GM18909 (cell line): ENCODE data around the gene SH3PXD2B.
"Not testable (repeated sequence)": the region's sequence is repeated elsewhere in the genome, so short reads cannot be mapped to it uniquely, and the experiment has no call there.

Experiments
- ATAC-seq: cut with Tn5 transposase; IDR thresholded peaks from one replicate; pipeline ENCODE4 v1.9.1; 2021; ENCODE audit warnings: mild to moderate bottlenecking; ENCODE audit not compliant: unreplicated experiment, poor library complexity

The SH3PXD2B gene

DNA sequence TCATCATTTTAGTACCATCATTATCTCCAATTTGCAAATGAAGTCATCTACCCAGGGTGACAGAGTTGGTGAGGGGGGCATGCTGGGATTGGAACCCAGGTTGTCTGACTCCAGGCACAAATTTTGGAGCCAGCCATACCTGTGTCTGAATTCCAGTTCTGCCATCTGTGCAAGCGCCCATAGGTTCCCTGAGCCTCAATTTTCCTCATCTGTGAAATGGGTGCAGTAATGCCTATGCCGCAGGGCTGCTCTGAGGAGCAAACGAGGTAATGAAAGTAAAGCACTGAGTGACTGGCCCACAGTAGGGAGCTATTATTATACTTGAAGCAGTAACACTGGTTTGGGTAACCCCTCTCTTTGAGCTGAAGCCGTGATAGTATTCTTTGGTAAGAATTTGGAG is 49.6 kb downstream of the SH3PXD2B start:
- no peak for ATAC-seq

- ATAC-seq: no peak
Observed at GRCh38 chr5:172403817-172404216, 50.5 kb downstream of the SH3PXD2B start.

GRCh38 chr5:172403189-172403796 is 51.0 kb downstream of the SH3PXD2B start:
- no peak for ATAC-seq

- no peak for ATAC-seq
Observed at GRCh38 chr5:172402531-172403188, 51.7 kb downstream of the SH3PXD2B start.

DNA sequence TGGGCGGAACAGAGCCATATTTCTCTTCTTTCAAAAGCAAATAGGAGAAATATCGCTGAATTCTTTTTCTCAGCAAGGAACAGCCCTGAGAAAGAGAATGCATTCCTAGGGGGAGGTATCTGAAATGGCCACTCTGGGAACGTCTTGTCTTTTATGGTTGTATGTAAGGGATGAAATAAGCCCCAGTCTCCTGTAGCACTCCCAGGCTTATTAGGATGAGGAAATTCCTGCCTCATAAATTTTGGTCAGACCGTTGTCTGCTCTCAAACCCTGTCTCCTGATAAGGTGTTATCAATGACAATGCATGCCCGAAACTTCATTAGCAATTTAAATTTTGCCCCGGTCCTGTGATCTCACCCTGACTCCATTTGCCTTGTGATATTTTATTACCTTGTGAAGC is 52.3 kb downstream of the SH3PXD2B start:
- not testable (repeated sequence) for ATAC-seq

DNA sequence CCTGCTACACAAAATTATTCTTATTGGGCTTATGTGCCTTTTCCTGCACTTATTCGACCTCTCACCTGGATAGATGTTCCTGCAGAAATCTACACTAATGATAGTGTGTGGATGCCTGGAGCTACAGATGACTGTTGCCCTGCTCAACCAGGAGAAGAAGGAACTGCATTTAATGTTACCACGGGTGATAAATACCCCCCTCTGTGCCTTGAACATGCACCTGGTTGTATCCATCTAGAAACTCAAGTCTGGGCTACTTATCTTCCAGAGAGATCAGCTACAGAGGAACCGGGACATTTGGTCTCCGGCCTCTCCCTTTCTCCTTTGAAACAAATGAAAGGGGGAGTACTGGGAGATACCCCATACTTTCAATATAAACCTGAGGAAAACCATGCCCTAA is 54.5 kb downstream of the SH3PXD2B start:
- ATAC-seq: no peak

GRCh38 chr5:172399336-172399735 is 55.0 kb downstream of the SH3PXD2B start:
- no peak for ATAC-seq

- not testable (repeated sequence) for ATAC-seq
Observed at GRCh38 chr5:172398645-172399044, 55.7 kb downstream of the SH3PXD2B start.

DNA sequence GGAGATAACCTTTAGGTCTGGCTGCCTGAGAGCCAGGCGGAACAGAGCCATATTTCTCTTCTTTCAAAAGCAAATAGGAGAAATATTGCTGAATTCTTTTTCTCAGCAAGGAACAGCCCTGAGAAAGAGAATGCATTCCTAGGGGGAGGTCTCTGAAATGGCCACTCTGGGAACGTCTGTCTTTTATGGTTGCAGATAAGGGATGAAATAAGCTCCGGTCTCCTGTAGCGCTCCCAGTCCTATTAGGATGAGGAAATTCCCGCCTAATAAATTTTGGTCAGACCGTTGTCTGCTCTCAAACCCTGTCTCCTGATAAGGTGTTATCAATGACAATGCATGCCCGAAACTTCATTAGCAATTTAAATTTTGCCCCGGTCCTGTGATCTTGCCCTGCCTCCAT is 57.3 kb downstream of the SH3PXD2B start:
- ATAC-seq: not testable (repeated sequence)

DNA sequence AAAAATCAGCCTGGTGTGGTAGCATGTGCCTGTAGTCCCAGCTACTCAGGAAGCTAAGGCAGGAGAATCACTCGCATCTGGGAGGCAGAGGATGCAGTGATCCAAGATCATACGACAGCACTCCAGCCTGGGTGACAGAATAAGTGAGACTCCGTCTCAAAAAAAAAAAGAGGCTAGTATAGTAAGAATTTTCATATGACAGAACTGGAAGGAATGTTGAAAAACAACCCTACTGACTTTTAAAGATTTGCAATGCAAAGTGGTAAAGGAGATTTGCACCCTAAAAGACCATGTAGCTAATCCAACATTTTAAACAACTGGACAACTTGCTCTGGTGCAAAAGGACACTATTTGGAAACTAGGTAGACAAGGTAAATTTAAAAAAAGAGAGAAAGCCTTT is 58.1 kb downstream of the SH3PXD2B start:
- no peak for ATAC-seq

DNA sequence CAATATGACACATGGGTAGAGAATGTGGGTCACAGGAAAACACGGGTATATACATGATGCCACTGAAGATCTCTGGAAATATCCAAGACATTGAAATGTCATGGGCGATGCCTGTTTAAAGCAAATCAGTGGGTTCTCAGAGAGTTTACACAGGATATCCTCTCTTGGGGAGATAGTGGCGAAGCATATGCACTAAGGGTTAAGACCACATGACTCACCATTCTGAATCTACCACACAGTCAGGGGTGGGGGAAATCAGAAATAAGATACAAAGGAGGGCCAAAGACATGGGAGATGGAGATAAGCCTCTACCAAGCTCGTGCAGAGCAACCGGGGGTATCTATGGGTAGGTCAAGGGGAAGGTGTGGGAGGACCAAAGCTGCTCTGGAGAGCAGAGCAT is 58.8 kb downstream of the SH3PXD2B start:
- ATAC-seq: no peak

GRCh38 chr5:172389578-172390112 is 64.7 kb downstream of the SH3PXD2B start:
- no peak for ATAC-seq

GRCh38 chr5:172388246-172388733 is 66.0 kb downstream of the SH3PXD2B start:
- ATAC-seq: no peak

DNA sequence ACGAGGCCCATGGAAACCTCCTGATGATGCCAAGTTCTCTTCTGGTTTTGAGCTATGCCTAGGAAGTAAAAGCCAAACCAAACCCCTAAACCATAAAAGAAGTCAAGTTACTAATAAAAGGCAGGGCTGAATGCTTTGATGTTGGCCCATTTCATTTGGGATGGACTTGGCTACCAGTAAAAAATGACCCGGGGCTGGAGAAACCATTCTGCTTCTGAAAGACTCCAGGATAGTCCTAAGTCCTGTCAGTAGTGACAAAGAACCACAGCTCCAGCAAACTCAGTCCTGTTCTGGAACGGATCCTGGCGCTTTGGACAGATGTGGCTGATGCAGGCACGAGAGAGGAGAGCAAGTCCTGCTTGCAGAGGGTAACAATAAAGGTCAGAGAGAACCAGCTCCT is 68.6 kb downstream of the SH3PXD2B start:
- ATAC-seq: no peak

DNA sequence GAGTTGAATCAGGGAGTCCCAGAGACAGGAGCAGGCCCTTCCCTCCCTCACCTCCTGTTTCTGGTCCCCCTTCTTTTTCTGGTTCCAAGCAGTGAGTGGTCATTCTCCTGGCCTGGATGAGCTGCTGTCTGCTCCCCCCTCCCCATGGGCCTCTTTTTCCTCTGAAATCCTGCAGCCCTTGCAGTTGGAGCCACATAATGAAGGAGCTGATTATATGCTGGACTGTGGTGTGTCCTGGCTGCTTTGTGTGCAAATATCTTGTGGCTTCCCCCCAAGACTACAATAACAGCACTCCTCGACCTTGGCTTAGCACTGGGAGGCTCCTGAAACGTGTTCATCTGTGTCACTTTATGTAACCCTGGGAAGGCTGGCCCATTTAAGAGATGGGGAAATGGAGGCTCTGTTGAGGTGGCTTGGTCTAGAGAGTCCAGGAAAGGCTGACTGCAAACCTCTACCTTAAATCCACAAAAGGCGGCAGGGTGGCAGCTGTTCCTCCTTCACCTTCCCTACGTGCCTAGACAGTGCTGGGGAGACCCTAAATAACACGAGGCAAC is 69.2 kb downstream of the SH3PXD2B start:
- ATAC-seq: no peak

- ATAC-seq: no peak
Observed at GRCh38 chr5:172383191-172383802, 71.0 kb downstream of the SH3PXD2B start.

GRCh38 chr5:172380987-172381643 is 73.2 kb downstream of the SH3PXD2B start:
- ATAC-seq: no peak

GRCh38 chr5:172380301-172380986 is 73.9 kb downstream of the SH3PXD2B start:
- ATAC-seq: no peak

DNA sequence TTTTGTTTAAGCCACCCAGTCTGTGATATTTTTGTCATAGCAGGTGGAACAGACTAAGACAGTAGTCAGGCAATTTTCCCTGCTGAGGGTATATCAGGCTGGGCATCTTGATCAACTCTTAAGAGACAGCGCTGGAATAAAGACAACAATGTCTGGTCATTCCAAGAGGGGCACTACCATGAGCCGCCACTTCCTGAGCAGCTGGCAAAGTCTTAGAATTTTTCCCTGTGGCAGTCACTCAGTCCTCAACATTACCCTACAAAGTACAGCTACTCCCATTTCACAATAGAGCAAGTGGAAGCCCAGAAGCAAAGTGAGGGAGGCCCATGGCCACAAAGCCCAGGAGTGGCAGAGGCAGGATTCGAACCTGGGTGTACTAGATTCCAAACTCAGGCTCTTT is 74.8 kb downstream of the SH3PXD2B start:
- no peak for ATAC-seq

DNA sequence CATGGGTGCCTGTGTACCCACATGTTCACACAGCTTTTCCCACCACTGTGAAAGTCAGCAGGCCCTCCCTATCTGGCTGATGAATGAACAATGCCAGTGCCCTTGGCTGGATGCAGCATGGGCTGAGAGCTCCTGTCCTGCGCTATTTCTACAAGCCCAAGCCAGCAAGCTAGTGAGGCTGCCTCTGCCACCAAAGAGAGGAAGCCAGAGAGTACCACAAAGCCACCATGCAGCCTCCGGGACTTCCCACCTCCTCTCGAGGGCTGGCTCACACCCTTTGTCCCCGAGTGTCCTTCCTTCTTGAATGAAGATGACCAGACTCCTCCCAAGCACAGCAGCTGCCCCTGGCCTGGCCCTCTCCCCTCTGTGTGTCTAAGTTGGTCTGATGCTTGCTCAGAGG is 76.5 kb downstream of the SH3PXD2B start:
- no peak for ATAC-seq
